CD4-positive, alpha-beta T cell treated with Interleukin-12 subunit alpha and Interleukin-12 subunit beta, for 1 hour (primary cell): ENCODE data around the gene PLEKHG3.
A peak's percentile ranks its signal among the peaks of the same experiment; 100 is the strongest.

Source experiments
- DNase-seq: peaks from one replicate; pipeline ENCODE4 v3.0.0-alpha.2; 2020

PLEKHG3 gene

GRCh38 chr14:64704143-64704742 is at the start of gene PLEKHG3:
Gene PLEKHG3 (plus strand): TSS chr14:64704424. CDS start chr14:64727632, 23,208 bp downstream.
- DNase-seq = peak; percentile 42

DNA sequence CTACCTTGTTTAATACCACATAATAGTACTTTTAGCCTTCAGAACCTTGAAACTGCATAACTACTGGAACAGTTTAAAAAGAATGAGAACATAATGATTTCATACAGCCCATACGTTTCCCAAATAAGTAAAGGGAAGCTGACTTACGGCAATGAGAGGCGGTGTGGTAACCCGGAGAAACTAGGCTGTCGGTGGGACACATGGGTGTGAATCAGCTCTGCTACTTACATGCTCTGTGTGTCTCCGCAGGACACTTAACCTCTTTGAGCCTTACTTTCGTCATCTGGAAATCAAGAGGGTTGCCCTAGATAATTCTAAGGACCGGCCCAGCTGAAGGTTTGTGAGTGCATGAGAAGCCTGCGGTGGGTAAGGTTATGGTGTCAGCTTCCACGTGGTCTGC is 49.3 kb upstream of the PLEKHG3 start:
- no peak for DNase-seq

DNA sequence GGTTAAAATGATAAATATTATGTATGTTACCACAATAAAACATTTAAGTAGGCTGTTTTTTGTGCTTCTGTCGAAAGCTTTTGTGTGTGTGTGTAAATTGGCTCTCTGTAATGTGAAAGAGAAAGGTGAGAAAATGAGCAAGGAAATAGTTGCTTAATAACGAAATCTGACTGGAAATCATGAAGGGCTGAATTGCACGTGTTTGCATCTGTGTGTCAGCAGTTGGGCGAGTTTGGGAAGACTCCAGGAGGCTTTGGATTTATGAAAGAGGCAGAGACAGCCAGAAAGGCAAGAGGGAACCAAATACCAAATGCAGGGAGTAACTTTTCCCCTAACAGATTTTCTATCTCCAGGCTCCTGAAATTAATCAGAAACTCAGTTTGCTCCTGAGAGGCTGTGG is 47.2 kb upstream of the PLEKHG3 start:
- DNase-seq = no peak

DNA sequence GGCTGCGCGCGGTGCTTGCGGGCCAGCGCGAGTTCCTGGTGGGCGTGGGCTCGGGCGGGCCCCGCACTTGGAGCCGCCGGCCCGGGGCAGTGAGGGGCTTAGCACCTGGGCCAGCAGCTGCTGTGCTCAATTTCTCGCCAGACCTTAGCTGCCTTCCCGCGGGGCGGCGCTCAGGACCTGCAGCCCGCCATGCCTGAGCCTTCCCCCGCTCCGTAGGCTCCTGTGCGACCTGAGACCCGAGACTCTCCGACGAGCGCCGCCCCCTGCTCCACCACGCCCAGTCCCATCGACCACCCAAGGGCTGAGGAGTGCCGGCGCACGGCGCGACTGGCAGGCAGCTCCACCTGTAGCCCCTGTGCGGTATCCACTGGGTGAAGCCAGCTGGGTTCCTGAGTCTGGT is 46.0 kb upstream of the PLEKHG3 start:
- no peak for DNase-seq

GRCh38 chr14:64658700-64659264 is 45.4 kb upstream of the PLEKHG3 start:
- DNase-seq = peak; percentile 8

GRCh38 chr14:64659366-64659765 is 44.9 kb upstream of the PLEKHG3 start:
- DNase-seq = no peak

DNA sequence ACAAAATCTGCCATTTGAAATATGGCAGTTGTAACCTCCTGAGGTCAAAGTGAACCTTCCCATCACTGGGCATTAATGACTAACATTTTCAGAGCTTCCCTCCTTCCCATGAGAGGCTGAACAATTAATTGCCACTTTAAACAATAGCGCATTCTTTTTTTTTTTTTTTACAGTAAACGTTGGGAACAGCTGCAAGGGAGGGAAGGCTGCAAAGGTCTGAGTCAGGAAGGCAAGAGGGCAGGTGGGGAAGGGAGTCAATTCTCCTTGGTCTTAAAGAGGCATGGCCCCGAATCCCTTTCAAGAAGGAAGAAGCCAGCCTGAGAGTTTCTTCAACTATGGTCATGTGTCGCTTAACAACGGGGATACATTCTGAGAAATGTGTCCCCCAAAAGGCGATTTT is 41.0 kb upstream of the PLEKHG3 start:
- DNase-seq = no peak

- peak; percentile 73 for DNase-seq
Measured at GRCh38 chr14:64671591-64671990, 32.6 kb upstream of the PLEKHG3 start.

GRCh38 chr14:64673316-64673715 is 30.9 kb upstream of the PLEKHG3 start:
- no peak for DNase-seq

DNA sequence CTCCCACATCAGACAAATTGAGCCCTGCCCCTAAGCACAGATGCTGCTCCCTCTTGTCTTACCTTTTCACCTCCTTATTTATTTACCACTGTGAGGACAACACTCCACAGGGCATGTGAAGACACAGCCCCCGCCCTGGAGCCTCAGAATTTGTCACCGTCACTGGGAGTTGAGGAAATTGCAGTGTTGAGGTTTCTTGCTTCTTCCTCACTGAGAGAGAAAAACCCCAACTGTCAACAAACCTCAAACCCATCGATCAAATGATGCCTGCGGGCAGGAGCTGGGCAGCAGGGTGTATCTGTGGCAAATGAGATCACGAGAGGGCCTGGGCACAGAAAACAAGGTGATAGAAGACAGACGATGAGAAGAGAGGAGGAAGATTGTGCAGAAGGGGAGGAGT is 30.5 kb upstream of the PLEKHG3 start:
- DNase-seq = peak; percentile 64

GRCh38 chr14:64674829-64675228 is 29.4 kb upstream of the PLEKHG3 start:
- no peak for DNase-seq

DNA sequence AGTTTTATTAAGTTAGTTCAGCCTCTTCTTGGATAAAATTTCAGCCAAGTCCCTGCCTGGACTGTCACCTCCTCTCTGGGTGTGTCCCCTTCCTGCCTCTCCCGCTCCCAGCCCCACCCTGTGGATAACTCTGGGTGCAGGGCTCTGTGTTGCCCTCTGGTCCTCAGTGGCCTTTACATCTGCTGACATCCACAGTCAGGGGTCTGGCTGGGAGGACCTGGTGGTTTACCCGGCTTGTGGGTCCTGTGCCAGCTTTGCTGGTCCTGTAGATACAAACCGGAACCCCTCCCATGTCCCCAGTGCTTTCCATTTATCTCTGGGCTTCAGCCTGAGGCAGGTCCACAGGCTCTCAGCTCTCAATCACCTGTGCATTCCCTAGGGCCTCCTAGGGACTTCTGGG is 28.9 kb upstream of the PLEKHG3 start:
- DNase-seq = no peak

DNA sequence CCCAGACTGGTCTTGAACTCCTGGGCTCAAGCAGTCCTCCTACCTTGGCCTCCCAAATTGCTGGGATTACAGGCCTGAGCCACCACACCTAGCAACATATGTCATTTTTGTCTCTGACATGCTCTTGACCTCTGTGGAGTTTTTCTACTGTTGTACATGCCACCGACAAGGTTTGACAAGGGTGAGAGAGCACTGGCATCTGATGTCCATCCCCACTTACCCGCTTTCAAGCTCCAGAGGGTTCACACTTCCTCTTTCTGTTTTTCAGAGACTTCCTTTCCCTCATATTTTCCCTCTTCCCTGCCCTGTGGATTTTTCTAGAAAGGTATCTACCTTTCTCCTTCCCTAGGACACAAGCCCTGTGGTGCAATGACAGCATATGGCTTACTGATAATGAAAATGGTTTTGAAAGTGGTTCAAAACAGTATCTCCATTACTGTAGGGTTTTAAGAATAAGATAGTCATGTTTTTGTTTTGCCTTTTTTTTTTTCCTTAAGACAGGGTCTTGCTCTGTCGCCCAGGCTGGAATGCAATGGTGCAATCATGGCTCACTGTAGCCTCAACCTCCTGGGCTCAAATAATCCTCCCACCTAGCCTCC is 27.7 kb upstream of the PLEKHG3 start:
- DNase-seq = no peak

DNA sequence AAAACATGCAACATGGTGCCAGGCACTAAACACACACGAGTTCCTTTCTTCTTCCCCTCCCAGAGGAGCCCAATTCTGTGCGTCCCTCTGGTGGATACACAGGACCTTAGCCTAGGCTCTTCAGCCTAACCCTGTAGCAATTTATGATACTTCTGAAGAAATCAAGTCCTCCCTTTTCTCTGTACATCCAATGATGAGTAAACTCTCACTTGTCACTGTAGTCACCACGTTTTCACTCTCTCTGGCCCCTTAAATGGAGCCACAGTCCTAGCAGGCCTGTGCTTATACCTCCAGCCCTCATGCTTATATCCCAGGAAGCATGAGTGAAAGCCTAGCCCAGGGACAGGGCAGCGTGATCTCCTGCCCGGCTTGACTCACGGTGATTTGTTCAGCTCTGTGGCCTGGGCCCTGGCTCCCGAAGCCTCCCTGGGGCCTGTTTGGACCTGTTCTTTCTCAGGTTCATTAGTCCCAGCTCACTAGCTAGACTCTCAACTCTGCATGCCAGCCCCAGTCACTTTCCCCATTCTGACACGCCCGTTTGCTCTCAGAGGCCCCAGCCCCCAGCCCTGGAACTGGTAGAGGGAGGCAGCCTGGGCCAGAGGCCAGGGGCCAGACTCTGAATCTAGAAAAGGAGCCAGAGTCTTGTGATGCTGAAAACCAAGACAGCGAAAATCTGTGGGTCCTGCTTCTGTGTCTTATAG is 24.1 kb upstream of the PLEKHG3 start:
- DNase-seq = no peak

- no peak for DNase-seq
Measured at GRCh38 chr14:64680714-64681065, 23.5 kb upstream of the PLEKHG3 start.

GRCh38 chr14:64681796-64682710 is 22.2 kb upstream of the PLEKHG3 start:
- no peak for DNase-seq

- no peak for DNase-seq
Measured at GRCh38 chr14:64682843-64683242, 21.4 kb upstream of the PLEKHG3 start.

- no peak for DNase-seq
Measured at GRCh38 chr14:64683264-64683663, 21.0 kb upstream of the PLEKHG3 start.

GRCh38 chr14:64684091-64684490 is 20.1 kb upstream of the PLEKHG3 start:
- DNase-seq = no peak

DNA sequence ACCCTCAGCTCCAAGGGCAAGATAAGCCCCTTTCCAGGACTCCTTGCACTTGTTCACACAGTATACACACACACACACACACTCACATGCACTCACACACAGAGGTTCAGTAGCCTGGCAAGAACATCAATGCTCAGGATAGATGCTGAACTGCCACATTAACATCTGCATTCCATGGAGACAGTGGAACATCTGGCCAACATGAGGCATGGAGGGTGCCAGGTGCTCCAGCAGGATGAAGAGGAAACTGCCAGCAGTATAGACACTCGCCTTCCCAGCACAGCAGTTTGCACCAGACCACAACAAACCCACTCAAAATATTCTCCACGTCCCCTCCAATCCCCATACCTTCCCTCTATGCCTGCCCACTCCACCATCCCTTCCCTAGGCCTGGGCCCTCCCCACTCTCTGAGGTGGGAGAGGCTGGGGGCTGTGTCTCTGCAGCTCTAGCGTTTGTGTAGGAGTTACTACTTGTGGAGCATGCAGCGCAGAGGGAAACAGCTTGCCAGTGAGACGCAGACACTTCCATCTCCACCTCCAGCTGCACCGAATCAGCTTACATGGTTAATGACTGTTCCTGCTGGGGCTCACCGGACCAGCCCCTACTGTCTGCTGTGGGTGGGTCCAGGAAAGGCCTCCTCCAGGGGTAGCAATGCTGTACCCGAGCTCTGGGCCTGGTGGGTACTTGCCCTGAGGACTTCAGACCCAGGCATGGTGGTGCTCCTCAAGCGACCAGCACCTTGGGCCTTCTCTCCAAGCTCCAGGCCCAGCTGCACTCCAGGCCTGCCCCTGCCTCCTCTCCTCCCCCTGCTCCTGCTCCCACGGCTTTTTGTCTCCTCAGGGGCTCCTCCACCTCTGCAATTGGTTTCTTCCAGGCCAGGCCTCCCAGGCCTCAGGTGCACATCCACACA is 18.6 kb upstream of the PLEKHG3 start:
- DNase-seq = no peak

GRCh38 chr14:64686282-64686615 is 18.0 kb upstream of the PLEKHG3 start:
- no peak for DNase-seq

DNA sequence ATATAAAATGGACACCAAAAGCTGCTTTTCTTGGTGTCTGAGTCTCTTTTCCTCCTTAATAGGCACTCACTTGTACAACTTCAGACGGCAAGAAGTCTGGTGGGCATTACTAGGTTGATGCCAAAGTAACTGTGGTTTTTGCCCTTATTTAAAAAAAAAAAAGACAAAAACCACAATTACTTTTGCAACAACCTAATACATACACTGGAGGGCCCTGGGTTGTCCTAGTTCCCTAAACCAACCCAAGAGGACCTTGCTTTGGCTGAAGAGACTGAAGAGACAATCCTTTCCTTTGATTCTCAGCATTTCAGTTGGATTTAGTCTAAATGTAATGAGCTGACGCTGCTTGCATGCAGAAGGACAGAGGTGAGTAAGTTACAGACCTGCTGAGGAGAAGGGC is 16.2 kb upstream of the PLEKHG3 start:
- no peak for DNase-seq
